HuH-7.5 (cell line): ENCODE data around the gene ATG4C.
"Not testable (repeated sequence)": the region's sequence is repeated elsewhere in the genome, so short reads cannot be mapped to it uniquely, and the experiment has no call there.

Source experiments
- DNase-seq: peaks from one replicate; pipeline ENCODE4 v3.0.0; 2011; ENCODE audit warnings: low spot score

Gene ATG4C

GRCh38 chr1:62783736-62784508 is at the start of gene ATG4C:
Gene ATG4C (plus strand): TSS chr1:62784132. CDS start chr1:62803787, 19,655 bp downstream.
- peak; percentile 72 for DNase-seq

DNA sequence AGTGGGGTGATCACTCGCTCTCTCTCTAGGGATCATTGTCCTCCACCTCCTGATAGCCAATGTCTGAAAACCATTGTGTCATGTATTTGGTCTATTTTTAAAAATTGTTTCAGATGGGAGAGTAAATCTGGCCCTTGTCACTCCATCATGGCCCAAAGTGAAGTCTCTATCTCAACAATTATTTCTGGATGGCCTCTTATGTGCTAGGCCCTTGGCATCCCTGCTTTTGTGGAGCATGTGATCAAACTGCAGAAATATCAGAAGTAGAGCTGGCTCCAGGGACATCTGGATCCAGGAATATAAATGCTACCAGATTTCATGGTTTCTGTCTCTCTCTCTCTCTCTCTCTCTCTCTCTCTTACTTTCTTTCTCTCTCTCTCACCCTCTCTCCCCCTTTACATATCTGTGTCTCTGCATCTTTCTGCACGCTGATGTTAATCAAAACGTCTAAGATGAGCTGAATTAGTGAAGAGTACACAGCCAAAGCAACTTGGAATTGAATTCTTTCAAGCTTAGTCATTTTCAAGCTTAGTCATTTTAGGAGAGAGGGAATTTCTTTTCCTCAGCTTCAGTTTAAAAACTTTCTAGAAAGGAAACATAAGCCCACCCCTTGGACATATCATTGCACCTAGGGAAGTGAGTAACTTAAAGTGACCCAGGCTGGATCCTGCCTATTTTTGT is 48.3 kb upstream of the ATG4C start:
- no peak for DNase-seq

GRCh38 chr1:62740701-62741100 is 43.2 kb upstream of the ATG4C start:
- DNase-seq = not testable (repeated sequence)

- DNase-seq = no peak
Measured at GRCh38 chr1:62744611-62745577, 39.0 kb upstream of the ATG4C start.

- DNase-seq = peak; percentile 22
Measured at GRCh38 chr1:62746086-62746808, 37.7 kb upstream of the ATG4C start.

GRCh38 chr1:62746809-62747138 is 37.2 kb upstream of the ATG4C start:
- DNase-seq = no peak

DNA sequence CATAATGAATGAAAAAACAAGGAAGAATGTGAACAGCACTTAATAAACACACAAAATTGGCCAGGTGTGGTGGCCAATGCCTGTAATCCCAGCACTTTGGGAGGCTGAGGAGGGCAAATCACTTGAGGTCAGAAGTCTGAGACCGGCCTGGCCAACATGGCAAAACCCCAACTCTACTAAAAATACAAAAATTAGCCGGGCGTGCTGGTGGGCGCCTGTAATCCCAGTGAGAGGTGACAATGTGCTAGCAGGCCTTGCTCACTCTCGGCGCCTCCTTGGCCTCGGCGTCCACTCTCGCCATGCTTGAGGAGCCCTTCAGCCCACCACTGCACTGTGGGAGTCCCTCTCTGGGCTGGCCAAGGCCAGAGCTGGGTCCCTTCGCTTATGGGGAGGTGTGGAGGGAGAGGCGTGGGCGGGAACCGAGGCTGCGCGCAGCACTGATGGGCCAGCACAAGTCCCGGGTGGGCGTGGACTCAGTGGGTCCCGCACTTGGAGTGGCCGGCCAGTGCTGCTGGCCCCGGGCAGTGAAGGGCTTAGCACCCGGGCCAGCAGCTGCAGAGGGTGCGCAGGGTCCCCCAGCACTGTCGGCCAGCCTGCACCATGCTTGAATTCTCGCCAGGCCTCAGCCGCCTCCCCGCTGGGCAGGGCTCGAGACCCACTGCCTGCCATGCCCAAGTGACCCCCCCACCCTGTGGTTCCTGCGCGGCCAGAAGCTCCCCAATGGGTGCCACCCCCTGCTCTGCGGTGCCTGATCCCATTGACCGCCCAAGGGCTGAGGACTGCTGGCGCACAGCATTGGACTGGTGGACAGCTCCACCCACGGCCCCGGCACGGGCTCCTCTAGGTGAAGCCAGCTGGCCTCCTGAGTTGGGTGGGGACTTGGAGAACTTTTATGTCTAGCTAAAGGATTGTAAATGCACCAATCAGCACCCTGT is 30.6 kb upstream of the ATG4C start:
- no peak for DNase-seq

- DNase-seq = not testable (repeated sequence)
Measured at GRCh38 chr1:62754938-62755337, 29.0 kb upstream of the ATG4C start.

- not testable (repeated sequence) for DNase-seq
Measured at GRCh38 chr1:62756255-62756884, 27.6 kb upstream of the ATG4C start.

- DNase-seq = not testable (repeated sequence)
Measured at GRCh38 chr1:62759232-62759875, 24.6 kb upstream of the ATG4C start.

GRCh38 chr1:62760021-62760782 is 23.7 kb upstream of the ATG4C start:
- DNase-seq = not testable (repeated sequence)

GRCh38 chr1:62761223-62761870 is 22.6 kb upstream of the ATG4C start:
- not testable (repeated sequence) for DNase-seq

DNA sequence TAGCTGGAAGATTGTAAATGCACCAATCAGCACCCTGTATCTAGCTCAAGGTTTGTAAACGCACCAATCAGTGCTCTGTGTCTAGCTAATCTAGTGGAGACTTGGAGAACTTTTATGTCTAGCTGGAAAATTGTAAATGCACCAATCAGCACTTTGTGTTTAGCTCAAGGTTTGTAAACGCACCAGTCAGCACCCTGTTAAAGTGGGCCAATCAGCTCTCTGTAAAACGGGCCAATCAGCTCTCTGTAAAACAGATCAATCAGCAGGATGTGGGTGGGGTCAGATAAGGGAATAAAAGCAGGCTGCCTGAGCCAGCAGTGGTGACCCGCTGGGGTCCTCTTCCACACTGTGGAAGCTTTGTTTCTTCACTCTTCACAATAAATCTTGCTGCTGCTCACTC is 21.9 kb upstream of the ATG4C start:
- not testable (repeated sequence) for DNase-seq

GRCh38 chr1:62765981-62766380 is 18.0 kb upstream of the ATG4C start:
- DNase-seq = no peak

GRCh38 chr1:62768551-62768950 is 15.4 kb upstream of the ATG4C start:
- DNase-seq = not testable (repeated sequence)

DNA sequence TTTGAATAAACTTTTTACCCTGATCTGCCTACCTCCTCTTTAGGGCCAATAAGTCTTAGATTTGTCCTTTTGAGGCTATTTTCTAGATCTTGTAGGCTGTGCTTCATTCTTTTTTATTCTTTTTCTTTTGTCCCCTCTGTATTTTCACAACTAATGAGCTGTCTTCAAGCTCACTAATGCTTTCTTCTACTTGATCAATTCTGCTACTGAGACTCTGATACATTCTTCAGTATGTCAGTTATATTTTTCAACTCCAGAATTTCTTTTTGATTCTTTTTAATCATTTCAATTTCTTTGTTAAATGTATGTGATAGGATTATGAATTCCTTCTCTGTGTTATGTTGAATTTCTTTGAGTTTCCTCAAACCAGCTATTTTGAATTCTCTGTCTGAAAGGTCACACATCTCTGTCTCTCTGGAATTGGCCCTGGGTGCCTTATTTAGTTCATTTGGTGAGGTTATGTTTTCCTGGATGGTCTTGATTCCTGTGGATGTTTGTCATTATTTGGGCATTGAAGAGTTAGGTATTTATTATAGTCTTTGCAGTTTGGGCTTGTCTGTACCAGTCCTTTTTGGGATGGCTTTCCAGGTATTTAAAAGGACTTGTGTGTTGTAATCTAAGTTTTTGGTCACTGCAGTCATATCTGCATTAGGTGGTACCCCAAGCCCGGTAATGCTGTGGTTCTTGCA is 11.2 kb upstream of the ATG4C start:
- DNase-seq = no peak

- DNase-seq = no peak
Measured at GRCh38 chr1:62774006-62774405, 9.9 kb upstream of the ATG4C start.
